ENCODE measurements around the gene ETFA.
"Not testable (repeated sequence)": the region's sequence is repeated elsewhere in the genome, so short reads cannot be mapped to it uniquely, and the experiment has no call there.

GRCh38 chr15:76294463-76294862 is 16.8 kb downstream of the ETFA start:
- TF ChIP-seq CTCF (IDR thresholded peaks at IDR 0.05; ENCODE audit: poor library complexity); EZH2 (IDR thresholded peaks at IDR 0.05; ENCODE audit: borderline replicate concordance): not testable (repeated sequence)

All from hepatocyte (in vitro differentiated cells).